ENCODE measurements around the gene PGA4.

The PGA4 gene

DNA sequence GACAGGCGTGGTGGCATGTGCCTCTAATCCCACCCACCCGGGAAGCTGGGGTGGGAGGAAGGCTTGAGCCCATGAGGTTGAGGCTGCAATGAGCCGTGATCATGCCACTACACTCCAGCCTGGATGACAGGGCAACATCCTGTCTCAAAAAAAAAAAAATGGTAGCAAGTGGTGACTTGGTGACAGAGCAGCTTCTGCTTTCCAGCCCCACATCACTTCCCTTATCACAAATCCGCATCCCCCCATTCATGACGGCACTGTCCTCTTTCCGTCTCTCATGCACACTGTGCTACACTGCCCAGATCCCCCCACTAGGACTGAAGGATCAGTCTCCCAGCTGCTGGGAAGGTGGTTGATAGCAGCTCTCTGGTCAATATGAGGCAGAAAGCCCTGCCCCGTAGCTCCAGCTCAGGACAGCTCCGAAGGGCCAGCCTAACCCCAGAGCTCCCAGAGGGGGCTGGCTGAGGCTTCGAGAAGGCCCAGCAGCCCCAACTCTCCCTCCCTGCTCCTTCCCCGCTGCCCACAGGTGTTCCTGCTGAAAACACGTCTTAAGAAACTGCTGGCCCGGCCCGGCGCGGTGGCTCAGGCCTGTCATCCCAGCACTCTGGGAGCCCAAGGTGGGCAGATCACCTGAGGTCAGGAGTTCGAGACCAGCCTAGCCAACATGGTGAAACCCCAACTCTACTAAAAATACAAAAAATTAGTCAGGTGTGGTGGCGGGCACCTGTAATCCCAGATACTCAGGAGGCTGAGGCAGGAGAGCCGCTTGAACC is 34.7 kb downstream of the PGA4 start:
- no peak overlapping the region for H3K4me2 ChIP-seq (ENCODE audit: low read length)
- no peaks in the 10 kb centered on the region for H3K36me3 ChIP-seq (ENCODE audit: insufficient read depth, low read length)

DNA sequence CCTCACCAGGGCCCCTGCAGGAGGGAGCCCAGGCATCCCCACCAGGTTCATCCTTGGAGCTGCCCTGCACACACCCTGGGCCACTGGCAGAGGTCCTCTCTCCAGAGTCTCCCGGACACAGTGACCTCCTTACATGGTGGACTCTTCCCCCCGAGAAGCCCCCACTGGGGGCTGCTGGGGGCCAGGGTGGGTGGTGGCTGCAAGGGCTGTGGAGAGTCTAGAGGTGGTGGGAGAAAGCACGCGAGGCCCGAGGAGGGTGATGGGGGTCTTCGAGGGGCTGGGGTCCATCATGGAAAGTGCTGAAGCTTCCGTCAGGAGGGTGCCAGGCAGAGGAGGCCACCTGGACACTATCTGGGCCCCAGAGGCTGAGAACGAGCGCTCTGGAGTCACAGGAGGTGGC is 36.4 kb downstream of the PGA4 start:
- no peak overlapping the region for H3K9ac ChIP-seq (ENCODE audit: low read depth, low read length)
- H3K4me1 ChIP-seq (ENCODE audit: control insufficient read depth, insufficient read depth, low read length), result peaks cover 4% of the 10 kb centered on the region
- no peaks in the 10 kb centered on the region for H3K27me3 ChIP-seq (ENCODE audit: control insufficient read depth, insufficient read depth, low read length)
- H3K9me3 ChIP-seq (replicated peaks; ENCODE audit: low read length), result no peaks in the 10 kb centered on the region
- no peak overlapping the region for H3K4me3 ChIP-seq (ENCODE audit: low read length)
- no peak overlapping the region for H3K4me2 ChIP-seq (ENCODE audit: low read length)
- H3K36me3 ChIP-seq (ENCODE audit: insufficient read depth, low read length), result no peaks in the 10 kb centered on the region

More for the DNA sequence above, 34.7 kb downstream of the PGA4 start:
- Histone ChIP-seq H3K4me1 (ENCODE audit: control insufficient read depth, insufficient read depth, low read length) (peaks cover 4% of the 10 kb centered on the region), H3K27me3 (ENCODE audit: control insufficient read depth, insufficient read depth, low read length) (no peaks in the 10 kb centered on the region), H3K9me3 (replicated peaks; ENCODE audit: low read length) (no peaks in the 10 kb centered on the region), H3K9ac (ENCODE audit: low read depth, low read length) (no peak overlapping the region), H3K4me3 (ENCODE audit: low read length) (no peak overlapping the region)

DNA sequence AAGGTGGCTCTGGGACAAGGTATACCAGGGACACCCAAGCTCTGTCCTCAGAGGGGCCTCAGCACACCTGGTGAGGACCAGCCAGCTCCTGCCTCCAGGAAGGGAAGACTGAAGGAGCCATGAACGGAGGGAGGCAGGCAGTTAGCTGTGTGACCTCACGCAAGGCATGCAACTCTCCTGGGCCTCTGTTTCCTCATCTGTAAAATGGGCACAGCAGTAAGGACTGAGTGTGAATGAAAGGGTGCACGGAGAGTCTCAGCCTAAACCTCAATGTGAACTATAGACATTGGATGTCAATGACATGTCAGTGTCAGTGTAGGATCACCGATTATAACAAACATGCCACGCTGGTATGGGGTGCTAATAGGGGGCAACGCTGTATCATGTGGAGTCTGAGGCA is 37.2 kb downstream of the PGA4 start:
- Histone ChIP-seq H3K36me3 (ENCODE audit: insufficient read depth, low read length) (no peaks in the 10 kb centered on the region), H3K27me3 (ENCODE audit: control insufficient read depth, insufficient read depth, low read length) (no peaks in the 10 kb centered on the region), H3K4me2 (ENCODE audit: low read length) (no peak overlapping the region), H3K4me1 (ENCODE audit: control insufficient read depth, insufficient read depth, low read length) (peaks cover 4% of the 10 kb centered on the region), H3K9me3 (replicated peaks; ENCODE audit: low read length) (no peaks in the 10 kb centered on the region), H3K9ac (ENCODE audit: low read depth, low read length) (no peak overlapping the region), H3K4me3 (ENCODE audit: low read length) (no peak overlapping the region)

DNA sequence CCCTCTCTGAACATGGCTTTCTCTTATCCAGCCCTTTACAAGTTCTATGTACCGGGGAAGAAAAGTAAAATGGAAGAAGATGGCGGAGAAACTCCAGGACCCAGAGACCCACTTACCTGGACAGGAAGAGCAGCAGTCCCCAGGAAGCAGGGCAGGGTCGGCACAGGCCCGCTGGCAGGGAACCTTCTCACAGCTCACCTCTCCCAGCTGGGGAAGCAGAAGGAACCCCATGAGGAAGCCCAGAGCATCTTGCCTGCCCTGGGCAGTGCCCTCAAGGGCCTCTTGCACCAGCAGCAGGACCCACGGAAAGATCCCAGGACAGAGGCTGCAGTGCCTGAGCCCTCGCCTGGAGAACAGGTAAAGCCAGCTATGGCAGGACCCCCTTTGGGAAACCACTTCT is 42.2 kb downstream of the PGA4 start:
- Histone ChIP-seq H3K9ac (ENCODE audit: low read depth, low read length) (no peak overlapping the region), H3K4me2 (ENCODE audit: low read length) (no peak overlapping the region), H3K36me3 (ENCODE audit: insufficient read depth, low read length) (no peaks in the 10 kb centered on the region), H3K9me3 (replicated peaks; ENCODE audit: low read length) (no peaks in the 10 kb centered on the region), H3K4me3 (ENCODE audit: low read length) (no peak overlapping the region), H3K4me1 (ENCODE audit: control insufficient read depth, insufficient read depth, low read length) (no peaks in the 10 kb centered on the region), H3K27me3 (ENCODE audit: control insufficient read depth, insufficient read depth, low read length) (no peaks in the 10 kb centered on the region)

DNA sequence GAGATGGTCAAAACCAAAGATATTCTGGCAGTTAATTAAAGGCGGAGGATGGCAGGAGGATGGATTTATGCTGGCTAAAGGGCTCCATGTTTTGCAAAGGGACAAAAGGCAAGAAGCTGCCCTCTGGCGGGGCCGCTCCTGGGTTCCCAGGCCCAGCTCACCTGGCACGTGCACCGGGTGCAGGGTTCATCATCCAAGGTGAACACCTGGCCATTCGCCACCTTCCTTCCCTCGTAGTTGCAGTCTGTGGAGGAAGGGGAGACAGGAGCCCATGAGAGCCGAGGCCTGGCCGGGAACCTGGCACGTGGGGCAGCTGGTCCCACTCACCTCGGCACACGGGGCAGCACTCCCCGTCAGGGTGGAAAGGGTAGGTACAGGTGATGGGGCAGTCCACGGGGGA is 42.6 kb downstream of the PGA4 start:
- no peak overlapping the region for H3K4me2 ChIP-seq (ENCODE audit: low read length)
- no peak overlapping the region for H3K4me3 ChIP-seq (ENCODE audit: low read length)
- H3K4me1 ChIP-seq (ENCODE audit: control insufficient read depth, insufficient read depth, low read length), result no peaks in the 10 kb centered on the region
- H3K9me3 ChIP-seq (replicated peaks; ENCODE audit: low read length), result no peaks in the 10 kb centered on the region
- H3K36me3 ChIP-seq (ENCODE audit: insufficient read depth, low read length), result no peaks in the 10 kb centered on the region
- no peak overlapping the region for H3K9ac ChIP-seq (ENCODE audit: low read depth, low read length)
- H3K27me3 ChIP-seq (ENCODE audit: control insufficient read depth, insufficient read depth, low read length), result no peaks in the 10 kb centered on the region

DNA sequence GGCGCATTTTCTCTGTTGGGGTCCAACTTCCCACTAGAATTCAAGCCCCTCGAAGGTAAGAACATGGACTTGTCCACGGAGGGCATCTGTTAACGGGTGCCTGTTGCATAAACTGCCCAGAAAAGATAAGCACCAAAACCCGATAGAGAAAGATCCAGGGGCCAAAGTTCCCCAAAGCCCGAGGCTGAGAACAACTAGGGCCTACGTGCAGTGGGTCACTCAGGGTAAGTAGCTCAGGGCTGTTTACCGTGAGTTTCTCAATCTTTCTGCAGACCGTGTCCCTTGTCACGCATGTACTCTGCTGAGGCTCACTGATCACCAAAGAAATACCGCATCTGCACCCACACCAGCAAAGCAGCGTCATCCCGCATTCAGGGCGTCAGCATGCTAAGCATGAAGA is 43.2 kb downstream of the PGA4 start:
- Histone ChIP-seq H3K27me3 (ENCODE audit: control insufficient read depth, insufficient read depth, low read length) (no peaks in the 10 kb centered on the region), H3K4me1 (ENCODE audit: control insufficient read depth, insufficient read depth, low read length) (peaks cover 3% of the 10 kb centered on the region), H3K9ac (ENCODE audit: low read depth, low read length) (no peak overlapping the region), H3K9me3 (replicated peaks; ENCODE audit: low read length) (no peaks in the 10 kb centered on the region), H3K36me3 (ENCODE audit: insufficient read depth, low read length) (no peaks in the 10 kb centered on the region), H3K4me3 (ENCODE audit: low read length) (no peak overlapping the region), H3K4me2 (ENCODE audit: low read length) (no peak overlapping the region)

DNA sequence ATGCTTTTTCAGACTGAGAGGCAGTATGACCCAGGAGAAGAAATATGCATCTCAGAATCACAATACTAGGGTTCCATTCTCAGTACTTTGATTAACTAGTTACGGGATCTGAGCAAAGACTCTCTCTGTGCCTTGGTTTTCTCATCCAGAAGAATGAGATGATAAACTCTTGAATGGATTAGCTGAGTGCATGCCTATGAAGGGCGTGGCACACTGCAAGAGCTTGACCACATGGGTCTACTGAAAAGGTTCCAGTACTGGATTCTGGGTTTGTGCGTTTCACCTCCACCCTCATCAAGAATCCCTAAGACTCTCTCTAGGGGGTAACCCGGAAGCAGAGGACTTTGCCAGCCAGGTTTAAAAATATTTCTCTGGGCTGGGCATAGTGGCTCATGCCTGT is 44.5 kb downstream of the PGA4 start:
- H3K9me3 ChIP-seq (replicated peaks; ENCODE audit: low read length), result no peaks in the 10 kb centered on the region

DNA sequence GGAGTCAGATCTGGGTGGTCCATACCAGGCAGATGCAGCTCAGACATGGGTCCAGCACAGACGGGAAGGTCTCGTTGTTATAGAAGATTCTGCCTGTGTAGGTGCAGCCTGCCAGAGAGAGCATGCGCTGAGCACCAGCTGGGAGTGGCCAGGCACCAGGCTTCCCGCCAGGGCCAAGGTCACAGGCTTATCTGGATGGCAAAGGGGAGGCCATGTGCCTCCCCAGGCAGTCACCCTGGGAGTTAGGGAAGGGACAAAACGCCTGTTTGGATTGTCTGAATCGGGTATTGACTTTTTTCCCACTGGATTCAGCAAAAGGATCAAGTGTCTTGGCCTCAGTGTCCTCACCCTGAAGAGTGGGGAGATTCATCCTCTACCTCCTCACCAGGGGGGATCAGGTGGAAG is 45.3 kb downstream of the PGA4 start:
- H3K36me3 ChIP-seq (ENCODE audit: insufficient read depth, low read length), result no peaks in the 10 kb centered on the region
- no peak overlapping the region for H3K4me2 ChIP-seq (ENCODE audit: low read length)
- no peaks in the 10 kb centered on the region for H3K27me3 ChIP-seq (ENCODE audit: control insufficient read depth, insufficient read depth, low read length)
- no peak overlapping the region for H3K4me3 ChIP-seq (ENCODE audit: low read length)
- H3K4me1 ChIP-seq (ENCODE audit: control insufficient read depth, insufficient read depth, low read length), result peaks cover 7% of the 10 kb centered on the region
- no peaks in the 10 kb centered on the region for H3K9me3 ChIP-seq (replicated peaks; ENCODE audit: low read length)
- no peak overlapping the region for H3K9ac ChIP-seq (ENCODE audit: low read depth, low read length)

More for the DNA sequence above, 44.5 kb downstream of the PGA4 start:
- Histone ChIP-seq H3K9ac (ENCODE audit: low read depth, low read length) (no peak overlapping the region), H3K27me3 (ENCODE audit: control insufficient read depth, insufficient read depth, low read length) (no peaks in the 10 kb centered on the region), H3K4me2 (ENCODE audit: low read length) (no peak overlapping the region), H3K4me3 (ENCODE audit: low read length) (no peak overlapping the region), H3K4me1 (ENCODE audit: control insufficient read depth, insufficient read depth, low read length) (peaks cover 7% of the 10 kb centered on the region), H3K36me3 (ENCODE audit: insufficient read depth, low read length) (no peaks in the 10 kb centered on the region)

DNA sequence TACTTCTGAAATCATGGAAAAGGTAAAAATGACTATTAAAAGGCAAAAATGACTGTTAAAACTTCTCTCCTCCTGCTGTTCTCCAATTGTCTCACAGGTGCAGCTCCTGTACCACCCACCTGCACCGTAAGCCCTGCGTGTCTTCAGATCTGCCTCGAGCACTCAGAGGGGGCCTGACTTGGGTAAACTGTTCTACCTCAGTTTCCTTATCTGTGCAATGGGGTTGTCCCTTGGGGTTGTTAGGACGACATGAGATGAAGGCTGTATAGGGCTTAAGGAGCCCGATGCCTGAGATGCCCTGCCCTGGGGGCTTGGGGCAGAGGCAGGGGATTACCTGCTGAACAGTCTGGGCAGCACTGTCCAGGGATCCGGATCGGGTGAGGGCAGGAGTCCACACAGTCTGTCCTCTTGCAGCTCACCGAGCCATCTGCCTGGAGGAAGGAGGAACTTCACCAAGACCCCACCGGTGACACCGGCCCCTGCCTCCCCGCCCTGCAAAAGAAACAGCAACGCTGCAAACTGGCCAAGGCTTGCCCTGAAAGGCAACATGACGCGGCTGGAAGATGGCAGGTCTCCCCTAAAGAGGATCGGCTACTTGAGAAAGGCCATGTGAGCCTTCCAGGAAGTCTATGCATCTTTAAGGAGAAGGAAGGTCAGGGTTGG is 46.6 kb downstream of the PGA4 start:
- Histone ChIP-seq H3K4me2 (ENCODE audit: low read length) (no peak overlapping the region), H3K4me3 (ENCODE audit: low read length) (no peak overlapping the region), H3K36me3 (ENCODE audit: insufficient read depth, low read length) (no peaks in the 10 kb centered on the region), H3K9ac (ENCODE audit: low read depth, low read length) (no peak overlapping the region), H3K9me3 (replicated peaks; ENCODE audit: low read length) (no peaks in the 10 kb centered on the region), H3K27me3 (ENCODE audit: control insufficient read depth, insufficient read depth, low read length) (no peaks in the 10 kb centered on the region), H3K4me1 (ENCODE audit: control insufficient read depth, insufficient read depth, low read length) (peaks cover 7% of the 10 kb centered on the region)

DNA sequence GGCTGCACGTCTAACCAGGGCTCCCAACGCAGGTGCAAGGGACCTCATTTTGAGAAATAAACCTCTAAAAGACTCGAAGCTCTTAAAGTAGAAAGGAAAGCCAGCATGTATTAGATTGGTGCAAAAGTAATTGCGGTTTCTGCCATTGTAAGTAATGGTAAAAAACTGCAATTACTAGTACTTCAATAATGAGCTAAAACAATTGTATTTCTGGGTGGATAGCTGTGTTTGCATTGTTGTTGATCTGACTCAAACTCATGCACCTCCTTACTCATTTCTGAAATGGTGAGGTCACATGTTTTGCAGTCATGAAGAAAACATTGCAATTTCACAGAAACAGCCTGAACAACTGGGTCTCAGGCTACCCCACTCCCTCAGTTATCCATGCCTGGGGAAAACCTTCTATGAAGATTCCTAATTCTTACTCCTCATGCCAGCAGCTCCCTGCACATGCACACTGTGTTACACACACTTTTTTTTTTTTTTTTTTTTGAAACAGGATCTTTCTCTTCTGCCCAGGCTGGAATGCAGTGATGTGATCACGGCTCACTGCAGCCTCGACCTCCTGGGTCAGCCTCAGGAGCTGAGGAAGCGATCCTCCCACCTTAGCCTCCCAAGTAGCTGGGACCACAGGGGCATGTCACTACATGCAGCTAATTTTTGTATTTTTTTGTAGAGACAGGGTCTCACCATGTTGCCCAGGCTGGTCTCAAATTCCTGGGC is 48.4 kb downstream of the PGA4 start:
- no peaks in the 10 kb centered on the region for H3K36me3 ChIP-seq (ENCODE audit: insufficient read depth, low read length)
- no peak overlapping the region for H3K4me2 ChIP-seq (ENCODE audit: low read length)
- H3K4me3 ChIP-seq (ENCODE audit: low read length), result no peak overlapping the region

DNA sequence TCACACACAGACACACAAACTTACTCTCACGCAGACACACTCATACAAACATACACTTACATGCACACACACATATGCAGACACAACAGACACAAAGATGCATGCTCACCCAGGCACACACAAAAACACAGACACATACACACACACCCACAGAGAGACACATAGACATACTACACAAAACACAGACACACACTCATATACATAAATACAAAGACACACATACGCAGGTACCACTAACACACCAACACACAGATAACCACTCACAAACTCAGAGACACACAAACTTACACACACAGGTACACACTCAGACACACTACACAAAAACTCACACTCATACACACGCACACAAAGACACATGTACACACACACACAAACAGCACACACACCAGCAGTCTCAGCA is 50.6 kb downstream of the PGA4 start:
- no peaks in the 10 kb centered on the region for H3K36me3 ChIP-seq (ENCODE audit: insufficient read depth, low read length)
- H3K4me2 ChIP-seq (ENCODE audit: low read length), result no peak overlapping the region
- no peak overlapping the region for H3K9ac ChIP-seq (ENCODE audit: low read depth, low read length)
- no peak overlapping the region for H3K4me3 ChIP-seq (ENCODE audit: low read length)
- no peaks in the 10 kb centered on the region for H3K27me3 ChIP-seq (ENCODE audit: control insufficient read depth, insufficient read depth, low read length)
- peaks cover 7% of the 10 kb centered on the region for H3K4me1 ChIP-seq (ENCODE audit: control insufficient read depth, insufficient read depth, low read length)
- no peaks in the 10 kb centered on the region for H3K9me3 ChIP-seq (replicated peaks; ENCODE audit: low read length)

More for the DNA sequence above, 48.4 kb downstream of the PGA4 start:
- H3K9ac ChIP-seq (ENCODE audit: low read depth, low read length), result no peak overlapping the region
- peaks cover 7% of the 10 kb centered on the region for H3K4me1 ChIP-seq (ENCODE audit: control insufficient read depth, insufficient read depth, low read length)
- H3K27me3 ChIP-seq (ENCODE audit: control insufficient read depth, insufficient read depth, low read length), result no peaks in the 10 kb centered on the region
- no peaks in the 10 kb centered on the region for H3K9me3 ChIP-seq (replicated peaks; ENCODE audit: low read length)

Measured in skeletal muscle satellite cell (primary cell).